ENCODE measurements around the gene TICRR. TPM values are rescaled to one million over a fixed set of nuclear protein-coding genes. Genes with fewer than 3 reads are reported as not detected.
A peak's percentile ranks its signal among the peaks of the same experiment; 100 is the strongest.

The TICRR gene
- total RNA-seq, 2 experiments from 2014 or later = 36.5 to 36.9 TPM

GRCh38 chr15:89632563-89633430 is 57.5 kb downstream of the TICRR start:
- ChIA-PET CTCF (no interaction called here), POLR2A (interaction anchor here (0.5 kb wide), 1 partner anchor 39 kb away, joined by 3 read pairs; no protein-coding TSS in a partner anchor)
- no peaks in the 10 kb centered on the region for H3K27me3 Mint-ChIP-seq (ENCODE audit: low read depth)
- no peak overlapping the region for H3K4me3 Mint-ChIP-seq
- no peaks in the 10 kb centered on the region for H3K9me3 Mint-ChIP-seq (ENCODE audit: insufficient read depth)
- peaks cover 44% of the 10 kb centered on the region for H3K36me3 Mint-ChIP-seq (ENCODE audit: low read depth)
- H3K27ac Mint-ChIP-seq = no peak overlapping the region
- H3K4me1 Mint-ChIP-seq (ENCODE audit: low read depth) = no peaks in the 10 kb centered on the region
- ATAC-seq (no peak), DNase-seq (no peak)

GRCh38 chr15:89633585-89633984 is 58.3 kb downstream of the TICRR start:
- ChIA-PET CTCF (no interaction called here), POLR2A (no interaction called here)
- Mint-ChIP-seq H3K4me1 (ENCODE audit: low read depth) (no peaks in the 10 kb centered on the region), H3K9me3 (ENCODE audit: insufficient read depth) (no peaks in the 10 kb centered on the region), H3K27ac (no peak overlapping the region), H3K36me3 (ENCODE audit: low read depth) (peaks cover 40% of the 10 kb centered on the region), H3K4me3 (no peak overlapping the region), H3K27me3 (ENCODE audit: low read depth) (no peaks in the 10 kb centered on the region)
- ATAC-seq (no peak), DNase-seq (no peak)

GRCh38 chr15:89640245-89640644 is 65.0 kb downstream of the TICRR start:
- H3K4me3 Mint-ChIP-seq = no peak overlapping the region
- H3K9me3 Mint-ChIP-seq (ENCODE audit: insufficient read depth) = no peaks in the 10 kb centered on the region
- ChIA-PET CTCF (no interaction called here), POLR2A (no interaction called here)
- no peaks in the 10 kb centered on the region for H3K27me3 Mint-ChIP-seq (ENCODE audit: low read depth)
- no peaks in the 10 kb centered on the region for H3K36me3 Mint-ChIP-seq (ENCODE audit: low read depth)
- ATAC-seq = no peak
- H3K4me1 Mint-ChIP-seq (ENCODE audit: low read depth) = peaks cover 2% of the 10 kb centered on the region
- DNase-seq = no peak
- no peak overlapping the region for H3K27ac Mint-ChIP-seq

GRCh38 chr15:89641053-89641452 is 65.8 kb downstream of the TICRR start:
- Mint-ChIP-seq H3K27me3 (ENCODE audit: low read depth) (no peaks in the 10 kb centered on the region), H3K36me3 (ENCODE audit: low read depth) (no peaks in the 10 kb centered on the region), H3K4me1 (ENCODE audit: low read depth) (peaks cover 2% of the 10 kb centered on the region), H3K4me3 (no peak overlapping the region), H3K9me3 (ENCODE audit: insufficient read depth) (no peaks in the 10 kb centered on the region), H3K27ac (no peak overlapping the region)
- POLR2A ChIA-PET = no interaction called here
- no peak for DNase-seq
- no peak for ATAC-seq
- CTCF ChIA-PET = no interaction called here

- Mint-ChIP-seq H3K4me1 (ENCODE audit: low read depth) (peaks cover 2% of the 10 kb centered on the region), H3K27me3 (ENCODE audit: low read depth) (no peaks in the 10 kb centered on the region), H3K4me3 (no peak overlapping the region), H3K27ac (no peak overlapping the region), H3K36me3 (ENCODE audit: low read depth) (no peaks in the 10 kb centered on the region), H3K9me3 (ENCODE audit: insufficient read depth) (no peaks in the 10 kb centered on the region)
- no peak for DNase-seq
- CTCF ChIA-PET = no interaction called here
- POLR2A ChIA-PET = no interaction called here
- no peak for ATAC-seq
Observed at GRCh38 chr15:89642106-89642505, 66.8 kb downstream of the TICRR start.

- POLR2A ChIA-PET = no interaction called here
- Mint-ChIP-seq H3K9me3 (ENCODE audit: insufficient read depth) (no peaks in the 10 kb centered on the region), H3K36me3 (ENCODE audit: low read depth) (no peaks in the 10 kb centered on the region), H3K27ac (no peak overlapping the region), H3K27me3 (ENCODE audit: low read depth) (no peaks in the 10 kb centered on the region), H3K4me1 (ENCODE audit: low read depth) (peaks cover 4% of the 10 kb centered on the region), H3K4me3 (no peak overlapping the region)
- no peak for ATAC-seq
- CTCF ChIA-PET = interaction anchor here (0.8 to 1.6 kb wide), 3 partner anchors 11 to 17 kb away, joined by 3 to 6 read pairs (median 5); no protein-coding TSS in a partner anchor
- no peak for DNase-seq
Observed at GRCh38 chr15:89645680-89646079, 70.4 kb downstream of the TICRR start.

- no peak for ATAC-seq
- Mint-ChIP-seq H3K27ac (no peak overlapping the region), H3K9me3 (ENCODE audit: insufficient read depth) (no peaks in the 10 kb centered on the region), H3K27me3 (ENCODE audit: low read depth) (no peaks in the 10 kb centered on the region), H3K4me3 (no peak overlapping the region), H3K36me3 (ENCODE audit: low read depth) (no peaks in the 10 kb centered on the region), H3K4me1 (ENCODE audit: low read depth) (peaks cover 4% of the 10 kb centered on the region)
- CTCF ChIA-PET = interaction anchor here (0.8 to 1.9 kb wide), 5 partner anchors 10 to 94 kb away, joined by 3 to 10 read pairs (median 5); no protein-coding TSS in a partner anchor
- POLR2A ChIA-PET = no interaction called here
- no peak for DNase-seq
Observed at GRCh38 chr15:89646416-89647141, 71.3 kb downstream of the TICRR start.

- ATAC-seq (peak; percentile 72), DNase-seq (peak; percentile 74)
- no peaks in the 10 kb centered on the region for H3K9me3 Mint-ChIP-seq (ENCODE audit: insufficient read depth)
- CTCF ChIA-PET = interaction anchor here (0.7 to 1.9 kb wide), 3 partner anchors 17 to 73 kb away, joined by 3 to 10 read pairs (median 3); no protein-coding TSS in a partner anchor
- peaks cover 4% of the 10 kb centered on the region for H3K4me1 Mint-ChIP-seq (ENCODE audit: low read depth)
- POLR2A ChIA-PET = no interaction called here
- H3K4me3 Mint-ChIP-seq = no peak overlapping the region
- peaks cover 3% of the 10 kb centered on the region for H3K27me3 Mint-ChIP-seq (ENCODE audit: low read depth)
- no peak overlapping the region for H3K27ac Mint-ChIP-seq
- H3K36me3 Mint-ChIP-seq (ENCODE audit: low read depth) = no peaks in the 10 kb centered on the region
Observed at GRCh38 chr15:89647191-89647851, 72.1 kb downstream of the TICRR start.

GRCh38 chr15:89648106-89649012 is 73.1 kb downstream of the TICRR start:
- CTCF ChIA-PET = interaction anchor here (0.7 to 0.8 kb wide), 2 partner anchors 30 to 74 kb away, joined by 3 read pairs; no protein-coding TSS in a partner anchor
- Mint-ChIP-seq H3K9me3 (ENCODE audit: insufficient read depth) (no peaks in the 10 kb centered on the region), H3K27ac (no peak overlapping the region)

GRCh38 chr15:89649013-89649625 is 73.8 kb downstream of the TICRR start:
- H3K27me3 Mint-ChIP-seq (ENCODE audit: low read depth) = peaks cover 11% of the 10 kb centered on the region
- ChIA-PET POLR2A (no interaction called here), CTCF (no interaction called here)
- DNase-seq (no peak), ATAC-seq (no peak)
- no peaks in the 10 kb centered on the region for H3K9me3 Mint-ChIP-seq (ENCODE audit: insufficient read depth)
- H3K4me1 Mint-ChIP-seq (ENCODE audit: low read depth) = peaks cover 2% of the 10 kb centered on the region
- H3K27ac Mint-ChIP-seq = no peak overlapping the region
- no peaks in the 10 kb centered on the region for H3K36me3 Mint-ChIP-seq (ENCODE audit: low read depth)
- H3K4me3 Mint-ChIP-seq = no peak overlapping the region

More at GRCh38 chr15:89648106-89649012, 73.1 kb downstream of the TICRR start:
- peaks cover 2% of the 10 kb centered on the region for H3K4me1 Mint-ChIP-seq (ENCODE audit: low read depth)
- ATAC-seq (no peak), DNase-seq (no peak)
- no peak overlapping the region for H3K4me3 Mint-ChIP-seq
- peaks cover 7% of the 10 kb centered on the region for H3K27me3 Mint-ChIP-seq (ENCODE audit: low read depth)
- no peaks in the 10 kb centered on the region for H3K36me3 Mint-ChIP-seq (ENCODE audit: low read depth)
- POLR2A ChIA-PET = no interaction called here

- no peaks in the 10 kb centered on the region for H3K36me3 Mint-ChIP-seq (ENCODE audit: low read depth)
- POLR2A ChIA-PET = interaction anchor here (0.8 kb wide), 1 partner anchor 124 kb away, joined by 5 read pairs; no protein-coding TSS in a partner anchor
- CTCF ChIA-PET = no interaction called here
- H3K27me3 Mint-ChIP-seq (ENCODE audit: low read depth) = peaks cover 17% of the 10 kb centered on the region
- no peak overlapping the region for H3K27ac Mint-ChIP-seq
- no peak overlapping the region for H3K4me3 Mint-ChIP-seq
- peaks cover 8% of the 10 kb centered on the region for H3K4me1 Mint-ChIP-seq (ENCODE audit: low read depth)
- DNase-seq (no peak), ATAC-seq (no peak)
- no peaks in the 10 kb centered on the region for H3K9me3 Mint-ChIP-seq (ENCODE audit: insufficient read depth)
Observed at GRCh38 chr15:89649716-89650115, 74.4 kb downstream of the TICRR start.
